Measurements from ENCODE around the gene C1orf167.

GRCh38 chr1:11751087-11751486 is 10.9 kb upstream of the C1orf167 start:
- no peak for TF ChIP-seq ATF3 (IDR thresholded peaks at IDR 0.05)
- no peak for TF ChIP-seq SP1 (IDR thresholded peaks at IDR 0.05)
- no peak for TF ChIP-seq CTCF (IDR thresholded peaks at IDR 0.05; ENCODE audit: low read depth, low read length, missing input control)
- no peak for TF ChIP-seq ZBTB33 (IDR thresholded peaks at IDR 0.05)
- TF ChIP-seq JUND (IDR thresholded peaks at IDR 0.05) = no peak
- no peak for TF ChIP-seq TAF1 (conservative IDR thresholded peaks at IDR 0.05)
